PC-9 (cell line): ENCODE results near the gene RSL1D1. TPM values are rescaled to one million over a fixed set of nuclear protein-coding genes. Genes with fewer than 3 reads are reported as not detected.

Source experiments
- BruUV-seq: library from RNA; stranded (reverse); fragments of 400-500 nt; replicated peaks from 2 replicates; lab custom pipeline; 2021; lab: Mats Ljungman, UMichigan
- CTCF ChIA-PET: fragments of 300-600 bp; sonication (Branson Sonifier 250); formaldehyde crosslinking; loops from one replicate; lab custom pipeline; 2022; ENCODE audit warnings: antibody characterized with exemption; lab: Charles Lee
- POLR2A ChIA-PET: fragments of 300-600 bp; sonication (Branson Sonifier 250); formaldehyde crosslinking; loops from one replicate; lab custom pipeline; 2022; ENCODE audit warnings: antibody characterized with exemption; ENCODE audit not compliant: unreplicated experiment; lab: Charles Lee
- DNase-seq, 2 experiments: peaks; one replicate each; pipeline versions ENCODE4 v3.0.0 to v3.0.0-alpha.2; 2015 to 2022; ENCODE audit warnings: mixed read lengths in 1 of 2
- H2AFZ ChIP-seq: fragments of 200-600 bp; sonication (generic); 2 replicates; pipeline ENCODE4 v1.8.1; 2017; ENCODE audit warnings: antibody characterized with exemption
- H3F3A ChIP-seq: fragments of 200-600 bp; sonication (generic); 2 replicates; pipeline ENCODE4 v1.8.1; 2017; ENCODE audit warnings: antibody characterized with exemption, mild to moderate bottlenecking, low read depth; ENCODE audit not compliant: insufficient read depth
- H3K27ac ChIP-seq: fragments of 200-600 bp; sonication (generic); 2 replicates; pipeline ENCODE4 v1.6.1; 2016; ENCODE audit warnings: mixed run types
- H3K27me3 ChIP-seq: fragments of 200-600 bp; sonication (generic); 2 replicates; pipeline ENCODE4 v1.6.1; 2016; ENCODE audit warnings: low read depth, mixed run types; ENCODE audit not compliant: insufficient read depth
- H3K36me3 ChIP-seq: fragments of 200-600 bp; sonication (generic); 2 replicates; pipeline ENCODE4 v1.6.1; 2016; ENCODE audit warnings: low read depth, mixed run types
- H3K4me1 ChIP-seq: fragments of 200-600 bp; sonication (generic); replicated peaks from 2 replicates; pipeline ENCODE4 v1.6.1; 2016; ENCODE audit warnings: mixed run types; ENCODE audit not compliant: insufficient read depth
- H3K4me2 ChIP-seq: fragments of 200-600 bp; sonication (generic); 2 replicates; pipeline ENCODE4 v1.6.1; 2017; ENCODE audit warnings: mixed run types
- H3K4me3 ChIP-seq: fragments of 200-600 bp; sonication (generic); 2 replicates; pipeline ENCODE4 v1.6.1; 2016; ENCODE audit warnings: mixed run types
- H3K79me2 ChIP-seq: fragments of 200-600 bp; sonication (generic); 2 replicates; pipeline ENCODE4 v1.6.1; 2017; ENCODE audit warnings: low read depth, mixed run types
- H3K9me2 ChIP-seq: fragments of 200-600 bp; sonication (generic); 2 replicates; pipeline ENCODE4 v1.8.1; 2017; ENCODE audit warnings: mild to moderate bottlenecking; ENCODE audit not compliant: insufficient read depth
- H3K9me3 ChIP-seq: fragments of 200-600 bp; sonication (generic); 2 replicates; pipeline ENCODE4 v1.8.1; 2016; ENCODE audit warnings: low read depth; ENCODE audit not compliant: insufficient read depth
- H4K20me1 ChIP-seq: fragments of 200-600 bp; sonication (generic); 2 replicates; pipeline ENCODE4 v1.8.1; 2017; ENCODE audit not compliant: insufficient read depth
- EZH2 ChIP-seq: fragments of 200-600 bp; sonication (generic); IDR thresholded peaks from 2 replicates; pipeline ENCODE4 v1.8.0; 2017; ENCODE audit warnings: antibody characterized with exemption, low read depth
- intact Hi-C: fragments of 100-400 bp; cut with micrococcal nuclease; formaldehyde crosslinking; loops from one replicate; pipeline ENCODE4 v1.10.0; 2022; ENCODE audit not compliant: unreplicated experiment
- total RNA-seq: library from RNA; stranded (reverse); gene quantifications from 2 replicates; pipeline ENCODE4 v1.2.3, GENCODE V29; 2021
- TF ChIP-seq, protein P1 (sequence below): fragments of 200-600 bp; sonication (generic); conservative IDR thresholded peaks from 2 replicates; pipeline ENCODE4 v1.6.1; 2017; ENCODE audit warnings: mixed run types, antibody characterized with exemption, mild to moderate bottlenecking, moderate library complexity

Gene RSL1D1
- total RNA-seq, 1 experiment from 2014 or later, result 226 TPM

GRCh38 chr16:11843861-11844260 is 7.5 kb downstream of the RSL1D1 start:
- peaks cover 41% of the 10 kb centered on the region for H3K79me2 ChIP-seq
- no TSS peak for BruUV-seq
- POLR2A ChIA-PET, result interaction anchor here (0.6 to 0.7 kb wide), 2 partner anchors 29 to 40 kb away, joined by 18 to 39 read pairs; no protein-coding TSS in a partner anchor

DNA sequence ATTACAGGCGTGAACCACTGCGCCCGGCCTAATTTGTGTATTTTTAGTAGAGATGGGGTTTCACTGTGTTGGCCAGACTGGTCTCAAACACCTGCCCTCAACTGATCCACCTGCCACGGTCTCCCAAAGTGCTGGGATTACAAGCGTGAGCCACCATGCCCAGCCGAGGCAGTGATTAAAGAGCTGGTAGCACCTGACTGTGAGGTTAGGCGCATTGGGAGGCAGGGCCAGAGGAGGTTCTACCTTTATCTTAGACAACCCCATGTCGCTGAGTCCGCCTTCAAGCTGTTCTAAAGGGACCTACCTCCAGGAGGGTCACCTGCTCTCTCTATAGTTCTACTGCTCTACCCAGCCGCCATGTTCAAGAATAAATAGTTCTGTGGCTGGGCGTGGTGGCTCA is 8.1 kb downstream of the RSL1D1 start:
- ChIA-PET CTCF (interaction anchor here (0.6 kb wide), 1 partner anchor 65 kb away, joined by 3 read pairs; no protein-coding TSS in a partner anchor), POLR2A (interaction anchor here (0.7 kb wide), 1 partner anchor 30 kb away, joined by 39 read pairs; no protein-coding TSS in a partner anchor)
- BruUV-seq, result no TSS peak
- Histone ChIP-seq H3F3A (peaks cover 44% of the 10 kb centered on the region), H3K79me2 (peaks cover 35% of the 10 kb centered on the region), H4K20me1 (peaks cover 61% of the 10 kb centered on the region), H3K9me2 (no peaks in the 10 kb centered on the region), H2AFZ (no peak overlapping the region), H3K4me2 (no peak overlapping the region), H3K4me1 (no peaks in the 10 kb centered on the region), H3K4me3 (no peak overlapping the region), H3K27me3 (no peaks in the 10 kb centered on the region), H3K9me3 (no peaks in the 10 kb centered on the region), H3K27ac (no peak overlapping the region), H3K36me3 (peaks cover 64% of the 10 kb centered on the region)
- no peak for DNase-seq
- intact Hi-C loops, result no loop called here
- TF ChIP-seq, protein P1, sequence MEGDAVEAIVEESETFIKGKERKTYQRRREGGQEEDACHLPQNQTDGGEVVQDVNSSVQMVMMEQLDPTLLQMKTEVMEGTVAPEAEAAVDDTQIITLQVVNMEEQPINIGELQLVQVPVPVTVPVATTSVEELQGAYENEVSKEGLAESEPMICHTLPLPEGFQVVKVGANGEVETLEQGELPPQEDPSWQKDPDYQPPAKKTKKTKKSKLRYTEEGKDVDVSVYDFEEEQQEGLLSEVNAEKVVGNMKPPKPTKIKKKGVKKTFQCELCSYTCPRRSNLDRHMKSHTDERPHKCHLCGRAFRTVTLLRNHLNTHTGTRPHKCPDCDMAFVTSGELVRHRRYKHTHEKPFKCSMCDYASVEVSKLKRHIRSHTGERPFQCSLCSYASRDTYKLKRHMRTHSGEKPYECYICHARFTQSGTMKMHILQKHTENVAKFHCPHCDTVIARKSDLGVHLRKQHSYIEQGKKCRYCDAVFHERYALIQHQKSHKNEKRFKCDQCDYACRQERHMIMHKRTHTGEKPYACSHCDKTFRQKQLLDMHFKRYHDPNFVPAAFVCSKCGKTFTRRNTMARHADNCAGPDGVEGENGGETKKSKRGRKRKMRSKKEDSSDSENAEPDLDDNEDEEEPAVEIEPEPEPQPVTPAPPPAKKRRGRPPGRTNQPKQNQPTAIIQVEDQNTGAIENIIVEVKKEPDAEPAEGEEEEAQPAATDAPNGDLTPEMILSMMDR, result no peak
- no peak for TF ChIP-seq EZH2

More at GRCh38 chr16:11843861-11844260, 7.5 kb downstream of the RSL1D1 start:
- H3K4me2 ChIP-seq, result no peak overlapping the region
- H3K9me3 ChIP-seq, result no peaks in the 10 kb centered on the region
- H2AFZ ChIP-seq, result no peak overlapping the region
- H3F3A ChIP-seq, result peaks cover 41% of the 10 kb centered on the region
- no peak for TF ChIP-seq EZH2
- TF ChIP-seq, protein P1, result no peak
- H3K4me1 ChIP-seq, result peaks cover 2% of the 10 kb centered on the region
- peaks cover 61% of the 10 kb centered on the region for H4K20me1 ChIP-seq
- H3K9me2 ChIP-seq, result no peaks in the 10 kb centered on the region
- DNase-seq, result no peak
- H3K27ac ChIP-seq, result no peak overlapping the region
- peaks cover 67% of the 10 kb centered on the region for H3K36me3 ChIP-seq
- intact Hi-C loops, result no loop called here
- no peaks in the 10 kb centered on the region for H3K27me3 ChIP-seq
- CTCF ChIA-PET, result interaction anchor here (0.6 kb wide), 1 partner anchor 66 kb away, joined by 3 read pairs; no protein-coding TSS in a partner anchor
- no peak overlapping the region for H3K4me3 ChIP-seq

GRCh38 chr16:11841026-11841425 is 10.3 kb downstream of the RSL1D1 start:
- no peak overlapping the region for H3K4me2 ChIP-seq
- no TSS peak for BruUV-seq
- no peaks in the 10 kb centered on the region for H3K27me3 ChIP-seq
- ChIA-PET POLR2A (interaction anchor here (0.6 to 0.7 kb wide), 2 partner anchors 16 to 24 kb away, joined by 10 to 14 read pairs; no protein-coding TSS in a partner anchor), CTCF (interaction anchor here (1.1 kb wide), 1 partner anchor 103 kb away, joined by 3 read pairs; no protein-coding TSS in a partner anchor)
- H3F3A ChIP-seq, result peaks cover 50% of the 10 kb centered on the region; the same call in 1 of the 2 replicates
- TF ChIP-seq, protein P1, result no peak
- TF ChIP-seq EZH2, result no peak
- peaks cover 59% of the 10 kb centered on the region for H3K36me3 ChIP-seq
- H3K4me1 ChIP-seq, result no peaks in the 10 kb centered on the region
- H2AFZ ChIP-seq, result no peak overlapping the region
- no peaks in the 10 kb centered on the region for H3K9me2 ChIP-seq
- no peak overlapping the region for H3K4me3 ChIP-seq
- intact Hi-C loops, result no loop called here
- peaks cover 68% of the 10 kb centered on the region for H4K20me1 ChIP-seq
- DNase-seq, result no peak
- H3K9me3 ChIP-seq, result no peaks in the 10 kb centered on the region
- no peak overlapping the region for H3K27ac ChIP-seq
- peaks cover 13% of the 10 kb centered on the region; the same call in 1 of the 2 replicates for H3K79me2 ChIP-seq
